NOMO-1 treated with dmso at 0.1 percent for 144 hours (cell line): Measurements from ENCODE around the gene TNS1.

ENCODE experiments used
- DNase-seq: peaks from one replicate; lab custom pipeline; 2025; ENCODE audit not compliant: unreplicated experiment; lab: John Stamatoyannopoulos, UW

The TNS1 gene

DNA sequence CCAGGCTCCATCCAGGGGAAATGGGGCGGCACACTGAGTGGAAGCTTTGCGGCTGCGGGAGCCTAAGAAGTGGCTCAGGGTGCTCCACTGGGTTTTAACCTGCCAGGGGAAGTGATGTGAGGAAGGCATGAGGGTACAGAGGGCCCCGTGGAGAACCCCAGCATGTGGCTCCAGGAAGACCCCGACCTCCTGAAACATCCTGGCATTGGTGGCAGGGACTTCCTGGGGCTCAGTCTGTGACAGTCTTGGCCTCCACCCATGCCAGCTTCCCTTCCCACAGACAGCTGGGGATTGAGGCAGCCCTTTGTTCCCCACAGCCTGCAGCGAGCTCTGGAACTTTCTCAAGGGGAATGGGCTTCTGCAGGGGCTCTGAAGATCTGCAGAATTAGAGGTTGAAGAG lies 146.6 kb downstream of the TNS1 start:
- DNase-seq = no peak

- DNase-seq = no peak
Observed at GRCh38 chr2:217854684-217855420, 147.9 kb downstream of the TNS1 start.

GRCh38 chr2:217853961-217854360 lies 148.8 kb downstream of the TNS1 start:
- no peak for DNase-seq

DNA sequence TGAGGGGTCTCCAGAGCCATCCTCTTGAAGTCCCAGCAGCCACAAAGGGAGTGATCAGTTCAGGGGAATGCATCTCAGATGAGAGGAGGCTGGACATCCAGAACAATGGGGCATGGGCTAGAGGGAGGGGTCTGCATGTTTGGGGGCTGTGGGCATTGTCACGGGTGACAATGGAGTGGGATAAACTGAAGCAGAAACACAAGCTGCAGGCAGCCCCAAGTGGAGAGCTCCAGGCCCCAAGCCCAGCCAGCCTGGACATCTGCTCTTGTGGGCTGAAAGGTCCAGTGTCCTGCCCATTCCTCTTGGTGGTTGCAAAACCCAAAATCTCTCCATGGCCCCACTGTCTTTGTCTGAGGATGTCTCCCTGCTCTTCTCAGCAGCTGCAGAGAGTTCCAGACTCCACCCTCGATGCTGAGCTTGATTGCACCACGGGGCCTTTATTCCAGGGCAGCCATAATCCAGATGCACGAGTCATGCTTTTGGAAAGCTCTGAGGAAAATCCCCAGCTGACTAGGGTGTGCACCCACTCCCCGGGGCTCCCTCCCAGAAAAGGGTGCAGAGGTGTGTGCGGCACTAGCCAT lies 149.4 kb downstream of the TNS1 start:
- no peak for DNase-seq

DNA sequence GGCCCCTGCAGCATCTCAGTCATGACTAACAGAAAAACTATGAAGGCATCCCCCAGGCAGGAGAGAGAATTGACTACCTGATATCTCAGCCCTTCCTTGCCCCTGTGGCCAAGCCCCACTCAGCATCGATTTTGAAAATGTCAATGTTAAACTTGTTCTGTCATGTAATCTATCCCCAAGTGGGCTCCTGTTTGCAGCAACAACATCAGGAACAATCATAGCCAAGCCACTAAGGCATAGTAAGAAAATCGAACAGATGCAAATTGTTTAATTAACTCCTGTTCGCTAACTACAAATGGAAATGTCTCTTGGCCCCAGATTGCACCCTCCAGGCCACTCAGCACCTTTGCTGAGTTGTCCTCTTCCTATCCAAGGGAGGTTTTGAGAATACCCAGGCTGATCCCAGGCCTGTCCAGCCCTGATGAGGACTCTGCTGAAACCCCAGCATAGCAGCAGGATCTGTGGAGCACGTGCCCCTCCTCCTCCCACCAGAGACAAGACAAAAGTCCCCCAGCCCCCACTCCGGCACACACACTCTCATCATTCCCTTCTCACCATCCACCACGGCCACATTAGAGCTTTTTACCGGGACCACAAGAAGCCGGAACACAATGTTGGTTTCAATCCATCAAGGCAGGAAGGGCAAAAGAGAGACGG lies 150.1 kb downstream of the TNS1 start:
- no peak for DNase-seq

DNA sequence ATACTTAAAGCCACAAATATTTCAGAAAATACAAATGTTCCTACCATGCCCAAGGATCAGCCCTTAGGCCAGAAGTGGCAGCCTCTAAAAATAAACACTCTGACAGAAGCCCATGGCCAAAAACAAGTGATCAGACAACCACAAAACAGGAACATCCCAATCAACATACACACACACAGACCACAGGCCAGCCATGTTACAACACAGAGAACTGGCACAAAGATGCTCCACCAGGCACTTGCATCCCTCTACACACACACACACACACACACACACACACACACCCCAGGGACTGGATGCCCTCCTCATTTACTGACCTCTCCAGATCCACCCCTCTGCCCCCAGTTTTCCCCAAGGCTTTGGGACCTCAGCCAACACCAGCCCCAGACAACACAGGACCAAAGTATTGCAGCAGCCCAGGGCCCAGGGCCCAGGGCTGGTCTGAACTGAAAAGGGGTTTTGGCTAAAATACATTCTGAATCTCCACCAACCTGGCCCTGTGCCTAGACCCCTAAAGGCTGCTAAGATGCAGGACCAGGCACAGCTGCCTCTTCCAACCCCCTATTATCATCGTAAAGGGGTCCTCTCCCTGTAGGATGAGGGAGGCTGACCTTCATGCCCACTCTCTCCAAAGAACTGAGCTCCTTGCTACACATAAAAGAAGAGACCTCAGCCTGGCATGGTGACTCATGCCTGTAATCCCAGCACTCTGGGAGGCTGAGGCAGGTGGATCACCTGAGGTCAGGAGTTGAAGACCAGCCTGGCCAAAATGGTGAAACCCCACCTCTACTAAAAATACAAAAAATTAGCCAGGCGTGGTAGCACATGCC lies 151.4 kb downstream of the TNS1 start:
- DNase-seq = peak; percentile 52

DNA sequence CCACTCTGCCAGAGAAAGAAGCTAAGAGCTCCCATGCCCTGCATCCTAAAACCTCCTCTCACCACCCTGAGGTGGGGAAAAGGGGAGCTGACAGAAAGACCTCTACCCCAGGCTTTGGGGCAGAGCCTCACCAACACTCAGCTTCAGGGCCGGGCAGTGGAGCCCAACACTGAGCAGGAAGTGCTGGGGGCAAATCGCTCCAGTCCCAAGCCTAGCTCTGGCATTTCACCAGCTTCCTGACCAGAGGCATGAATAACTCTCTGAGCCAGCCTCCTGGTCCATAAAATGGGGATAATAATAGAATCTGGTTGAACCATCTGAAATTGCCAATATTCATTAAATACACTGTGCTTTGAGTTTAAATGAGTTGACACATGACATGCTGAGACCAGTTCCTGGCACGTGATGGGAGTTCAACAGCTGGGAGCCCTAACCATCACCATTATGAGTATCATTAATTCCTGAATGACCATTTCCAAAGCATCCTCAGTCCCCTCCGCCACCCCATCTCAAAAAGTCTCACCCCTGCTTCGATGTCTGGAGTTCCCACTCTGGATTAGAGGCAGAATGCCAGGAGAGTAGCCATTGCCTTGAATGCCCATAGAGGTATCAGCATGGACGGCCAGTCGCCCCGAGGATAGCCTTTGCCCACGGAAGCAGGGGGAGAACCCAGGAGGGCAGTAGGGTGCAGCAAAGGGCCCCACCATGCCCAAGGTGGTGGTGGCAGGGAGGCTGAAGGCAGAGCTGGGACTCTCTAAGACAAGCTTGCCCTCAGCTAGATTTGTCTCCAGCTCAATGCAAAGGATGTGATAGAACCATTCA lies 153.4 kb downstream of the TNS1 start:
- no peak for DNase-seq

DNA sequence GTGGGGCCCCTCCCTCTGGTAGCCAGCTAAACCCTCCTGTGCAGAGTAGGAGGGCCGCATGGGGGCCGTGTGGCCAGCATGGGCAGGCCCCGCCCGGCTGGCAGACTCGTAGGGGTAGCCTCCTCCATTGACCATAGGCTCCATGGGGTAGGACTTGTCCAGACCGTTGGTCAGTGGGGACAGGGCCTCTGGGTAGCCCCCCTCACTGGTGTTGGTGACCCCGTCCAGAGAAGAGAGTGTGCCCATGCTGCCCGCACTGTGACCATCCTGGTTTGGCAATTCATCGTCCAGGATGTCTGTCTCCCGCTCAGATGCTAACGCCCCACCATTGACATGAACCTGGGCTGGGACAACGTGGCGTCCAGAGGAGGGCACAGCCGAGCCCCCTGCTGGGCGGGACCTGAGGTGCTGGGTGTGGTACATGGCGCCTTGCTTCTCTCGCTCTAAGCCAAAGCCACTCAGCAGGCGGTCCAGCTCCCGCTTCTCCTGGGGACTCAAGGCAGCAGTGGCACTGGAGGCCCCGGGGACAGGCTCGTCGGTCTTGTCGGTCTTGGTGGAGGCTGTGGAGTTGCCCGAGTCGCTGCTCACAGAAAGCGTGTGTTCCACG lies 154.3 kb downstream of the TNS1 start:
- DNase-seq = no peak

DNA sequence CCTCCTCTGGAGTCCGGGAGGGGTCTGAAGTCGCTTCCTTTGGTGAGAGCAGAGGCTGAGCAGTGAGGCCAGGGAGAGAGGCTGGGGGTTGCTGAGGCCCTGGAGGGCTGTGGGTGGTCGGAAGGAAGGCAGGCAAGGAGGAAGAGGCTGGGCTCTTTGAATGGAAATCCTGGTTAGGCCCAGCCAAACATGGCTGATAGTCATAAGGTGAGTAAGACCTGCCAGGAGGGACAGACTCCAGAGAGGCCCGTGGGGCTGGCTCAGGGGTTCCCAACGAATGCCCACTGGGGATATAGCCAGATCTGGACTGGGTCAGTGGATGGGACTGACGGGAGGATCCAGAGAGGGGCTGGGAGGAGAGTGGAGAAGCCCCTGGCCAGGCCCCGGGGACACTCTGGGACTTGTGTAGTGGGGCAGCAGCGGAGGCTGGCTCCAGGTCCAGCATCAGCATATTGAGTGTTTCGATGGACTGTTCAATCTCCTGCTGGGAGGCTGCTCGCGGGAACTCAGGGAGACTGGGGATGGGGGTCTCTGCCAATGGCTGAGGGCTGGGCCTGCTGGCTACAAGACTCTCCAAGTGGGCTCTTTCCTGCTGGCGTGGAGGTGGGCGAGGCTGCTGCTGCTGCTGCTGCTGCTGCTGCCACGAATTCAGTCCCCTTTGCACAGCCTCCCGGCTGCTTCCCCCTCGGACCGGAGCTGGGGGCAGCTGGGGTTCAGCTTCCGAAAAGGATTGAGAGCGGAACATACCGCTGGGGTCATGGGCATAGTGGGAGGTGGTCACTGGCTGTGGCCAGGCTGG lies 155.0 kb downstream of the TNS1 start:
- no peak for DNase-seq

GRCh38 chr2:217847115-217847514 lies 155.7 kb downstream of the TNS1 start:
- DNase-seq = no peak

DNA sequence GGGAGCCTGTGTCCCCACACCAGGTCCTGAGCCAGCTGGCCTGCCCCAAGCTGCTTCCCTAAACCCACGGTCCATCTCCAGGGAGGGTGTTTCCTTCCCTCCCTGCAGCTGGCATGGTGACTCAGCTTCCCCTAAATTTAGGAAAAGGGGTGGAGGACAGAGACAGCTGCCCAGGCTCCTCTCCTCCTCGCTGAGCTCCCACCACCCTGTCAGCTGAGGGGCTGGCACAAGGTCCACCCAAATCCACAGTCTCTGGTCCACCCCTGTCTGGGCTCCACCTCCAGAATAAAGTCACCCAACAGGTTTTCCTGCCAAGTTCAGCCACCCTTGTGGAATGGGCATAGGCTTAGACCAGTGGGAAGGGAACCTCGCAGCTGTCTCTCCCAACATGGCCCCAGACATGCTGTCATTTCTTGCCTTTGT lies 156.5 kb downstream of the TNS1 start:
- DNase-seq = no peak

DNA sequence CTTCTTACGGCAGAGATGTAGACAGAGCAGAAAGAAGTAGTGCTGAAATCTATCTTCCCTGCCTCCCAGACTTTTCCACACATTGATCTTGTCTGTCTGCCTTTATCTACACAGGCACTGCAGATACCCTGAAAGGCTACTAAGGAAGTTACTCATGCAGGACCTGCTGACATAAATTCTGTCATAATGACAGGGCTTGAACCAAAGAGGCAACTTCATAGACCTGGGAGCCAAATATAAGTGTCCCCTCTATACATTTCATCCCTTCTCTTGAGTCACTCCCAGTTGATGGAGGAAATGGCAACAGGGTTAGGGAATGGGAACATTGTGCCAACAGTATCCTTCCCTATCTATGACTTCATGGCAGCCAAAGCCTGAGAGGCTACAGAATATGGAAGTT lies 157.5 kb downstream of the TNS1 start:
- DNase-seq = no peak

- DNase-seq = no peak
Observed at GRCh38 chr2:217844696-217845095, 158.1 kb downstream of the TNS1 start.

GRCh38 chr2:217843324-217843723 lies 159.5 kb downstream of the TNS1 start:
- DNase-seq = no peak

- no peak for DNase-seq
Observed at GRCh38 chr2:217842017-217842416, 160.8 kb downstream of the TNS1 start.

GRCh38 chr2:217840522-217840921 lies 162.3 kb downstream of the TNS1 start:
- DNase-seq = no peak

- DNase-seq = no peak
Observed at GRCh38 chr2:217839750-217840107, 163.1 kb downstream of the TNS1 start.

GRCh38 chr2:217839073-217839749 lies 163.6 kb downstream of the TNS1 start:
- no peak for DNase-seq

- DNase-seq = no peak
Observed at GRCh38 chr2:217838409-217838831, 164.4 kb downstream of the TNS1 start.
